GM21360 (cell line): ENCODE measurements around the gene PLEKHA6.
"Not testable (repeated sequence)": the region's sequence is repeated elsewhere in the genome, so short reads cannot be mapped to it uniquely, and the experiment has no call there.

Source experiments
- ATAC-seq: cut with Tn5 transposase; IDR thresholded peaks from one replicate; pipeline ENCODE4 v1.9.1; 2021; ENCODE audit warnings: mild to moderate bottlenecking, moderate library complexity; ENCODE audit not compliant: unreplicated experiment

PLEKHA6 gene

GRCh38 chr1:204337036-204337429, 22.7 kb downstream of the PLEKHA6 start:
- no peak for ATAC-seq

GRCh38 chr1:204336421-204337035, 23.2 kb downstream of the PLEKHA6 start:
- ATAC-seq, result no peak

DNA sequence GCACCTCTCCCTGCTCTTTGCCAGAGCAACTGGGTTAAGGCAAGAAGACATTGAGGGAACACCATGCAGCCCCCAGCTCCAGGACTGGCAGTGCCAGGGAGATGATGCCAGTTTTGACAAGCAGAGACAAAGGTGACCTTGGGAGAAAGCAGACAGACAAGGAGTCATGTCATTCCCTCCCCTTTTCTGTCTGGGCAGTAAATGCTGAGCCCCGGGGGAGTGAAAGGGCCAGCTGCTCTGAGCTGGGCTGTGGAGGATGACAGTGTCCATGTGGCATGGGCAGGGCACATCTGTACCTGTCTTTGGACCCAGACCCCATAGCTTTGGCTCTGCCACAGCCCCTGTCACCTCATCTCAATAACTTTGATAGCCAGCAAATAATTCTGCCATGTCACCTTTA, 24.2 kb downstream of the PLEKHA6 start:
- no peak for ATAC-seq

- no peak for ATAC-seq
Observed at GRCh38 chr1:204335085-204335484, 24.6 kb downstream of the PLEKHA6 start.

GRCh38 chr1:204334455-204334854, 25.3 kb downstream of the PLEKHA6 start:
- no peak for ATAC-seq

- ATAC-seq, result no peak
Observed at GRCh38 chr1:204333427-204333826, 26.3 kb downstream of the PLEKHA6 start.

- no peak for ATAC-seq
Observed at GRCh38 chr1:204331847-204332487, 27.8 kb downstream of the PLEKHA6 start.

- ATAC-seq, result no peak
Observed at GRCh38 chr1:204331275-204331674, 28.5 kb downstream of the PLEKHA6 start.

DNA sequence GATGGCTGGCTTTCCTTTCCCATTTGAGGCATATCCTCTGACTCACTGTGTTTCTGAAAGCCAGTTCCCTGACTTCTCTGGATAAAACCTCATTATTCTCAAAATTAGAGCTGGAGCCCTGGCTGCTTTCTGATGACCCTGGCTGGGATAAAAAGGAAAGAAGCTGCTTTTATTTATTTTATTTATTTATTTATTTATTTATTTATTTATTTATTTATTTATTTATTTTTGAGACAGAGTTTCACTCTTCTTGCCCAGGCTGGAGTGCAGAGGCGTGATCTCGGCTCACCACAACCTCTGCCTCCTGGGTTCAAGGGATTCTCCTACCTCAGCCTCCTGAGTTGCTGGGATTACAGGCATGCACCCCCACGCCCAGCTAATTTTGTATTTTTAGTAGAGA, 31.9 kb downstream of the PLEKHA6 start:
- ATAC-seq, result not testable (repeated sequence)

DNA sequence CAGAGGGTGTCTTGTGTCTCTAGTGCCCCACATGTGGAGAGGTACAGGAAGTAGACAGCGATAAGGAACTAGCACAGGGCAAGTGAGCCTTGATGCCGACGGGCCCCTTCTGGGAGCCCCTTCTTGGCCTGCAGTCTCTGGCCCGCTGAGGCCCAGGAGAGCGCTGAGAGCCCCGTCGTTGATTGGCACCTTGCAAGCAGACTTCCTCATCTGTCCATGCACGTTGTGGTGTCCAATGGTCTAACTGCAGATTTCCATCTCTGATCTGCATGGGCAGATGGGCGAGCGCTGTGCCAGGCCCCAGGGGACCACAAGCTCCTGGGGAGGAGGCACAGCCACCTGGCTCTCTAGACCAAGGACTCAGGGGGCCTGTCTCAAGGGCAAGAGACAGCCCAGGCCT, 32.4 kb downstream of the PLEKHA6 start:
- no peak for ATAC-seq

- ATAC-seq, result no peak
Observed at GRCh38 chr1:204326771-204327300, 32.9 kb downstream of the PLEKHA6 start.

GRCh38 chr1:204325944-204326343, 33.8 kb downstream of the PLEKHA6 start:
- ATAC-seq, result no peak

DNA sequence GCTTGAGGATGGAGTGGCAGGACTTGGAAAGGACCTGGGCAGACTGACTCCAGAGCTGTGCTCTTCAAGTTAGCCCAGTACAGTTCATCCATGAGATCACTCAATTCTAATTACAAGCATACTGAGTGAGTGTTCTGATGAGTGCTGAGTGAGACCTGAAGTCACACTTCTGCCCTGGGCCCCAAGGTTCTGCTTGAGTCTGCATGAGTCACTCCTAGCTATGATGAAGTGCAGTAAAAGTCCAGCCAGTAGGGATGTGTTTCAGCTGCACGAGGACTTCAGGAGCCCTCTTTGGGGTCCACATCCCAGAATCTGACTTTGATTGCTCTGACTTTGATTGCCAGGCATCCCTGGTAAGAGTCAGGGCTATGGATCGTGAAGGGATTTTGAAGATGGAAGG, 35.8 kb downstream of the PLEKHA6 start:
- no peak for ATAC-seq

- no peak for ATAC-seq
Observed at GRCh38 chr1:204322339-204322868, 37.3 kb downstream of the PLEKHA6 start.

DNA sequence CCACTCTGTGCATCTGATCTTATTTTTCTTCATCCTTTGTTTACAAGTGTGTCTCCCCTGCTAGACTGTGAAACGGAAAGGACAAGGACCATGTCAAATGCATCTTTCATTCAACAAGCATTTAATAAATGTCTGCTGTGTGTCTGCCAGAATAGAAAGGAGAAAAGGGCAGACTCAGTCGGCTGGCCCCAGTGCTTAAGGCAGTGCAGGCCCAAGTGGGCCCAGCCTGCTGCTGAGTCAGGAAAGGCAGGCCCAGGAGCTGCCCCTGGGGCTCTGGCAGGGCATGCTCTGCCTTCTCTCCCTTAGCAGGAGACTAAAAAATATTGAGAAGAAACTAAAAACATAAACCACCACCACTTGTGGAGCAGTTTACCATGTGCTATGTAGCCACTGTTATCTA, 38.1 kb downstream of the PLEKHA6 start:
- ATAC-seq, result no peak

DNA sequence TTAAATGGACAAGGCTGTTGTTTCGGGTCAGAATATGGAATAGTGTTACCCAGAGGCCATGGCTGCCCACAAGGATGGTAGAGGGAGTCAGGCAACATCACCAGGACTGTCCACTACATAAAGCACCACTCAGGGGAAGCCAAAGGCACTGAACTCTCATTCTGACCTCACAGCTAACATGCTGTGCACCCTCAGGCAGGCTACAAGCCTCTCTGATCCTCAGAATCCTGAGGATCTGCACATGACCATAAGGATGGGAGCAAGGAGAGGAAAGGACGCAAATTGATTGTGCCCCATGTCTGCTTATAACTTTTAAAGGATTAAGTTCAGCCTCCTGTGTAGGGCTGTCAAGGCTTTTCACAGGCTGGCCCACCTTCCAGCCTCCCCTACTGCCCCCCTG, 38.7 kb downstream of the PLEKHA6 start:
- no peak for ATAC-seq

GRCh38 chr1:204320382-204320804, 39.3 kb downstream of the PLEKHA6 start:
- ATAC-seq, result no peak

DNA sequence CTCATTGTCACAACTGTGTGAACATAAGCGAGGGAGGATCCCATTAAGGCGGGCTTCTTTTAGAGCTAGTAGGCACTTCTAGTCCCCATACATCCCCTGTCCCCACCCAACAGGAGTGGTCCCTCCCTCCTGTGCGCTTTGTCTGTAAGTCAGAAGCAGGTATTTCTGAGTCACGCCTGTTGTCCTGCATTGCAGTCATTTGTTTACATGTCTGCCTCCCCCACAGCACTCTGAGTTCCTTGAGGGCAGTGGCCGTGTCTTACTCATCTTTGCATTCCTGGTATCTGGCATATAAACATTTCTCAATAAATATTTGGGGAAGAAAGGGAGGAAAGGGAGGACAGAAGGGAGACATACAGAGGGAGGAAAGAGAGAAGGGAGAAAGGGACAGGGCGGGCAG, 40.3 kb downstream of the PLEKHA6 start:
- no peak for ATAC-seq

- ATAC-seq, result no peak
Observed at GRCh38 chr1:204319027-204319426, 40.7 kb downstream of the PLEKHA6 start.

DNA sequence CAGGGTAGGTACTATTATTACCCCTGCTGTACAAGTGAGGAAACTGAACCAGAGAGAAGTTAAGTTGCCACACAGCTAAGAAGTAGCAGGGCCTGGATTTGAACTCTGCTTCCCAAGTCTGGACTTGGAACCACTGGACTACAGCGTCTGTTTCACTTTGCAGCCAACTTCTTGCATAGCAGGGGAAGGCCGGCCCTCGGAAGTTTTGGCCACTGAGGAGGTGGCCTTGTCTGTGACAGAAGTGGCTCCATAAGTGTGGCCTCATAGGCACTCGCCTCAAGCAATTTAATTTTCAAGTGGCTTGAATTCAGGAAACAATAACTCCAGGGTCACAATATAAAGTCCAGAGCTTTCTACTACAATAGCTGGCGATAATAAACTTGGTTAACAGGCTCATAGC, 41.4 kb downstream of the PLEKHA6 start:
- no peak for ATAC-seq

DNA sequence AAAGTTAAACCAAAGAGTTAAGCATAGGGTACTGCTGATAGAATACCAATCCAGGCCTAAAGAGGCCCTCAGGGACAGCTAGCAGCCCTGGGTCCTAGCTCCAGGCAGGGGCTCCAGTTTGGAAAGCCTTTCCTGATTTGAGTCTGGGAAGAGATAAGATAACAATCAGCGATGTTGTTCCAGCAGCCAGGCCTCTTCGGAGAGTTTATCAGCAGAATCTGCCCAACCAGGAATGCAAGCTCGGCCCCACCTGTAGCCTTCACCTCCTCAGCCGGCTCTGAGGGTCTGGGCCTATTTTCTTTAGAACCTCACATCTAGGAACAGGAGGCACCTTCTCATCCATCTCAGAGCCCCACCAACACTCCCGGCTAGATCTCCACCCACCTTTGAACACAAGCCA, 42.6 kb downstream of the PLEKHA6 start:
- no peak for ATAC-seq

DNA sequence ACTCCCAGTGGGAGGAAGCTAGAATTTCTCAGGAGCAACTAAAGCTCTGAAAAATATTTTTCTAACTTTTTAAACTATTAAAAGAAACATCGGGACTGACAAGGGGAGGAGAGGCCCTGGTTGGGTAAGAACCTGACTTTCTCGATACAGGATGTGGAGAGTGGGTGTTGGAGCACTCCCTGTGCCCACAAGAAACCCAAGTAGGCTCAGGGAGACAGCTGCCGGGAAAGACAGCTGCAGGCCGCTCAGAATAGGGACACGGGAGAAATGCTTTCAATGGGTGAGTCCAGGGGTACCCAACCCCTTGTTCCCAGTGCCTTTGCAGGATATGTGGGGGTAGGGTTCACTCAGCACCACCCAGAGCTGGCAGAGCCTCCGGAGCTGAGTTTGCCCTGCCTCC, 43.6 kb downstream of the PLEKHA6 start:
- ATAC-seq, result no peak
